ENCODE data around the gene ZBTB25. TPM values are rescaled to one million over a fixed set of nuclear protein-coding genes. Genes with fewer than 3 reads are reported as not detected.

ZBTB25 gene
- total RNA-seq, 1 donor: 9.8 TPM

- no peak overlapping the region for H3K4me2 ChIP-seq (ENCODE audit: insufficient read depth, low read length)
- TF ChIP-seq, protein P1, sequence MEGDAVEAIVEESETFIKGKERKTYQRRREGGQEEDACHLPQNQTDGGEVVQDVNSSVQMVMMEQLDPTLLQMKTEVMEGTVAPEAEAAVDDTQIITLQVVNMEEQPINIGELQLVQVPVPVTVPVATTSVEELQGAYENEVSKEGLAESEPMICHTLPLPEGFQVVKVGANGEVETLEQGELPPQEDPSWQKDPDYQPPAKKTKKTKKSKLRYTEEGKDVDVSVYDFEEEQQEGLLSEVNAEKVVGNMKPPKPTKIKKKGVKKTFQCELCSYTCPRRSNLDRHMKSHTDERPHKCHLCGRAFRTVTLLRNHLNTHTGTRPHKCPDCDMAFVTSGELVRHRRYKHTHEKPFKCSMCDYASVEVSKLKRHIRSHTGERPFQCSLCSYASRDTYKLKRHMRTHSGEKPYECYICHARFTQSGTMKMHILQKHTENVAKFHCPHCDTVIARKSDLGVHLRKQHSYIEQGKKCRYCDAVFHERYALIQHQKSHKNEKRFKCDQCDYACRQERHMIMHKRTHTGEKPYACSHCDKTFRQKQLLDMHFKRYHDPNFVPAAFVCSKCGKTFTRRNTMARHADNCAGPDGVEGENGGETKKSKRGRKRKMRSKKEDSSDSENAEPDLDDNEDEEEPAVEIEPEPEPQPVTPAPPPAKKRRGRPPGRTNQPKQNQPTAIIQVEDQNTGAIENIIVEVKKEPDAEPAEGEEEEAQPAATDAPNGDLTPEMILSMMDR (IDR thresholded peaks at IDR 0.05; ENCODE audit: extremely low read depth, low read depth, low read length): no peak
Observed at GRCh38 chr14:64513271-64513670, 9.6 kb upstream of the ZBTB25 start.

DNA sequence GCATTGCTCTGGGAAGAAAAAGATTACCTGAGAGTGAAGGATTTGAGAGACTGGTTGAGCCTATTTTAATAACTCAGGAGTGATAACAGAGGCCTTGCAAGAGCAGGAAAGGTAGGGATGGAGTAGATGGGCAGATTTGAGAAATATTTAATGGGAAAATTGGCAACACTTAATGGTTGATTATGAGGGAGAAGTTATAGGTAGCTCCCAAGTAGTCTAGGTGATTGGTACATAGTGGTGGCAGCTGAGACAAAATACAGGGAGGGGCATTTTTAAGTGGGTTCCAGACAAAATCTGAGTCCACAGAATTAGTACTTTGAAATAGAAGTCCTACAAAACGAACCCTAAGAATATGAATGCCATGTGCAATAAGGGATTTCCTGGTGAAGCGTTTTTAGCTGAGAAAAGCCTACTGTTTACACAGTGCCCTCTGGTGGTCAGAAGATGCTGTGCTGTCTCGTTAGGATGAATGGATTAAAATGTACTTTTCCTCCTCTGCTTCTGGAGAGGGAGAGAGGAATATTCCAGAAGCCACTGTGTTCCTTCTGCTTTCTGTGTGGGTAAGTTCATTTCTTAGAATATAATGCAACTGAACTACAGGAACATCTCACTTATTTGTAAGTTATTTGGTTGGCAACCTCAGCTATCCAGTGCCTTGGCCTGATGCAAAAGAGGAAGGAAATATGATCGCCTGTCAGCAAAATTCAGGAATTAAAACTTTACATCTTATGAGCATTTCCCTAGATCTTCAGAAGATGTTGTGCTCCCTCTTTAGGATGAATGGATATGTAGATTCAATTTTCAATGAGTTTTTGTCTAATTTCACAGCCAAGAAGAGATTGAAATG lies 7.4 kb upstream of the ZBTB25 start:
- TF ChIP-seq, protein P1 (IDR thresholded peaks at IDR 0.05; ENCODE audit: extremely low read depth, low read depth, low read length): peak; percentile 94
- H3K27ac ChIP-seq (ENCODE audit: low read depth, low read length): no peak overlapping the region
- H2AFZ ChIP-seq (ENCODE audit: low read length): no peak overlapping the region
- H3K27me3 ChIP-seq (ENCODE audit: insufficient read depth, low read length): no peaks in the 10 kb centered on the region
- peak; percentile 52 for DNase-seq (ENCODE audit: insufficient read length, low spot score, missing footprints)
- peaks cover 89% of the 10 kb centered on the region for H4K20me1 ChIP-seq (ENCODE audit: insufficient read depth, low read length)
- H3K4me1 ChIP-seq (ENCODE audit: insufficient read depth, low read length): peaks cover 36% of the 10 kb centered on the region
- peak overlapping the region; percentile 12 for H3K4me2 ChIP-seq (ENCODE audit: insufficient read depth, low read length)
- H3K79me2 ChIP-seq (ENCODE audit: insufficient read depth, low read length): peaks cover 96% of the 10 kb centered on the region
- H3K36me3 ChIP-seq (ENCODE audit: insufficient read depth, low read length): peaks cover 7% of the 10 kb centered on the region
- H3K9me3 ChIP-seq (ENCODE audit: low read depth, low read length): no peaks in the 10 kb centered on the region
- no peak overlapping the region for H3K4me3 ChIP-seq (ENCODE audit: insufficient read depth, low read length)

More at GRCh38 chr14:64513271-64513670, 9.6 kb upstream of the ZBTB25 start:
- H3K79me2 ChIP-seq (ENCODE audit: insufficient read depth, low read length): peaks cover 96% of the 10 kb centered on the region
- no peaks in the 10 kb centered on the region for H3K27me3 ChIP-seq (ENCODE audit: insufficient read depth, low read length)
- no peak overlapping the region for H3K27ac ChIP-seq (ENCODE audit: low read depth, low read length)
- peaks cover 17% of the 10 kb centered on the region for H3K4me1 ChIP-seq (ENCODE audit: insufficient read depth, low read length)
- H3K9me3 ChIP-seq (ENCODE audit: low read depth, low read length): no peaks in the 10 kb centered on the region
- no peak overlapping the region for H3K4me3 ChIP-seq (ENCODE audit: insufficient read depth, low read length)
- no peak overlapping the region for H2AFZ ChIP-seq (ENCODE audit: low read length)
- H4K20me1 ChIP-seq (ENCODE audit: insufficient read depth, low read length): peaks cover 85% of the 10 kb centered on the region
- peaks cover 7% of the 10 kb centered on the region for H3K36me3 ChIP-seq (ENCODE audit: insufficient read depth, low read length)
- no peak for DNase-seq (ENCODE audit: insufficient read length, low spot score, missing footprints)

DNA sequence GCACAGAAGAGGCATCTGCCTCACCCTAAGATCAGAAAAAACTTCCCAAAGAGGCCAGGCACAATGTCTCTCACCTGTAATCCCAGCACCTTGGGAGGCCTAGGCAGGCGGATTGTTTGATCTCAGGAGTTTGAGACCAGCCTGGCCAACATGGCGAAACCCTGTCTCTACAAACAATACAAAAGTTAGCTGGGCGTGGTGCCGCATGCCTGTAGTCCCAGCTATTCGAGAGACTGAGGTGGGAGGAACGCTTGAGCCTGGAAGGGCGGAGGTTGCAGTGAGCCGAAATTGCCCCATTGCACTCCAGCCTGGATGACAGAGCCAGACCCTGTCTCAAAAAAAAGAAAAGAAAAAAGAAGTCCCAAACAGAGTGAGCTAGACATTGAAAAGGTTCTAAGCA lies 5.4 kb upstream of the ZBTB25 start:
- H2AFZ ChIP-seq (ENCODE audit: low read length): no peak overlapping the region
- no peak overlapping the region for H3K4me3 ChIP-seq (ENCODE audit: insufficient read depth, low read length)
- no peak overlapping the region for H3K4me2 ChIP-seq (ENCODE audit: insufficient read depth, low read length)
- H4K20me1 ChIP-seq (ENCODE audit: insufficient read depth, low read length): peaks cover 80% of the 10 kb centered on the region
- H3K4me1 ChIP-seq (ENCODE audit: insufficient read depth, low read length): peaks cover 32% of the 10 kb centered on the region
- H3K27me3 ChIP-seq (ENCODE audit: insufficient read depth, low read length): no peaks in the 10 kb centered on the region
- peaks cover 92% of the 10 kb centered on the region for H3K79me2 ChIP-seq (ENCODE audit: insufficient read depth, low read length)
- H3K36me3 ChIP-seq (ENCODE audit: insufficient read depth, low read length): peaks cover 7% of the 10 kb centered on the region
- H3K9me3 ChIP-seq (ENCODE audit: low read depth, low read length): no peaks in the 10 kb centered on the region
- no peak for DNase-seq (ENCODE audit: insufficient read length, low spot score, missing footprints)
- TF ChIP-seq, protein P1 (IDR thresholded peaks at IDR 0.05; ENCODE audit: extremely low read depth, low read depth, low read length): no peak
- H3K27ac ChIP-seq (ENCODE audit: low read depth, low read length): no peak overlapping the region

GRCh38 chr14:64508215-64508776 lies 4.7 kb upstream of the ZBTB25 start:
- peaks cover 75% of the 10 kb centered on the region for H4K20me1 ChIP-seq (ENCODE audit: insufficient read depth, low read length)

More at GRCh38 chr14:64508215-64508776, 4.7 kb upstream of the ZBTB25 start:
- DNase-seq (ENCODE audit: insufficient read length, low spot score, missing footprints): no peak
- no peak overlapping the region for H3K4me2 ChIP-seq (ENCODE audit: insufficient read depth, low read length)
- H3K27ac ChIP-seq (ENCODE audit: low read depth, low read length): no peak overlapping the region
- H2AFZ ChIP-seq (ENCODE audit: low read length): no peak overlapping the region
- H3K4me3 ChIP-seq (ENCODE audit: insufficient read depth, low read length): no peak overlapping the region
- H3K27me3 ChIP-seq (ENCODE audit: insufficient read depth, low read length): no peaks in the 10 kb centered on the region
- H3K4me1 ChIP-seq (ENCODE audit: insufficient read depth, low read length): peaks cover 30% of the 10 kb centered on the region
- no peaks in the 10 kb centered on the region for H3K9me3 ChIP-seq (ENCODE audit: low read depth, low read length)
- peaks cover 7% of the 10 kb centered on the region for H3K36me3 ChIP-seq (ENCODE audit: insufficient read depth, low read length)
- TF ChIP-seq, protein P1 (IDR thresholded peaks at IDR 0.05; ENCODE audit: extremely low read depth, low read depth, low read length): no peak
- H3K79me2 ChIP-seq (ENCODE audit: insufficient read depth, low read length): peaks cover 84% of the 10 kb centered on the region

Measured in osteoblast (primary cell).